Iris pigment epithelial cell (primary cell): ENCODE results near the gene C2orf92.
"Not testable (repeated sequence)": the region's sequence is repeated elsewhere in the genome, so short reads cannot be mapped to it uniquely, and the experiment has no call there.

Experiments used
- DNase-seq: peaks from one replicate; pipeline ENCODE4 v3.0.0-alpha.2; 2011; ENCODE audit warnings: low read depth

The C2orf92 gene

DNA sequence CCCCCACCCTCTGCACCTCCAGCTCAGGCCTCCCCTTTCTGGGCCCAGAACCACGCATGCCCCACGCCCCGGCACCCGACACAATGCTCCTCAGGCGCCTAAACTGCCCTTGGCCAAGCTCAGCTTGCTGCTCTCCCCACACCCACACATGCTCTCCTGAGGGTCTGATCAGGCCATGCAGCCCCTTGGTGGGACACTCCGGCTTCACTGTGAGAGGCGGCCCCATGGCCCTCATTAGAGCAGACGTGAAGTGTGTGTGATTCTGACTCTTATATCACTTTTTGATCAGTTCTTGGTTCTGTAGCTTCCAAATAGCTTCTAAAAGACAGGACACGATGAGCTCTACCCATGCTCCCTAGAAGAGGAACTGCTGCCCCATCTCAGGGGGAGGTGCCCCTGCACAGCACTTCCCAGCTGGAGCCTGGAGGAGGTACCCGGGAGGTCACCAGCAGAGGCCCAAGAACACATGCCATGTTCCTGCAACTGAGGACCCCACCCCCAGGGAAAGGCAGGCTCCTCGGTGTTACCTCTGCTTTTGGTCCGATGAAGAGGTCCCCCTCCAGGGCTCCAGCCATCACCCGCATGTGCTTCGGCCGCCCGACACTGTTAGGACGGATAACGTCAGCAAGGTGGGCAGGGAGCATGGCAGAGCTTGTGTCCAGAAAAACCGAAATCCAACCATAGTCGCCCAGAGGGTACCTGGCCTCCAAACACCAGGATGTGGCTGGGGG, 9.3 kb upstream of the C2orf92 start:
- DNase-seq, result no peak

DNA sequence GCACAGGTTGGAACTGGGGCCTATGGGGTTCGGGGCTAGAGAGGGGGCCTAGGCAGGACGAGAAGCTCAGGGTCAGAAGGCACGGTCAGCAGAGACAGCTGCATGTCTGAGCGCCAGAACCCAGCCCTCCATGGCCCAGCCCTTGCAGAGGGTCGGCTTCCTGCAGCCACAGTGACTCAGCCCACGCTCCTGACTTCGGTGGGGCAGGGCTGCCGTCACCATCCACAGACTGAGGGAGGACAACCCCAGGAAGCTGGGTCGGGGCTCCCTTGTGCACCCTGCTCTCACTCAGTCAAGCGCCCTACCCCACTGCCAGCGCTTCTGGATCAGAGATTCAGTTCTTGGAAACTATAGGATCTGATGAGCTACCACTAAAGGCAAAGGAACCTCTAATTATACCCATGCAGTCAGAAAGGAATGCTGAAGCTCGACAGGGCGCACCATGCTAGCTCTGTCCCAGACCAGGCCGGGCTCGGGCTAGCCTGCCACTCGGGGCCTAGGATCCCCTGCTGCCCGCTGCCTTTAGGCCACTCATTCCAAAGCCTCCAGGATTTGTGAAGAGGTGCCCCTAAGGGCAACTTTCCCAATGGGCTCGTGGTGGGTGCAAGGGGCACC, 8.6 kb upstream of the C2orf92 start:
- peak; percentile 60 for DNase-seq

DNA sequence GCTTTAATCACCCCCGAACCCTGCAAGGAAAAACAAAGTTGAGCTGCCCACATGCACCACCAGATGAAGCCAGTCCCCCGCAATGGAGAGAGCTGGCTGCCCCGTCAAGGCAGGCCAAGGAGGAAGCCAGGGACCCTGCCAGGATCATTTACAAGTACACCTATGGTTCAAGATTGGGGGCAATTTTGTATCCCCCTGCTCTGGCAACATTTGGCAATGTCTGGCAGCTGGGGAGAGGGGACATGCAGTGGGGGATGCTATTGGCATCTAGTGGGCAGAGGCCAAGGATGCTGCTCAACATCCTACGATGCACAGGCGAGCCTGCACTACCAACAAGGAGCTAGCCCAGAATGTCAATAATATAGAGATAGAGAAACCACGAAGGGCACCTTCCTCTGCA, 7.6 kb upstream of the C2orf92 start:
- no peak for DNase-seq

DNA sequence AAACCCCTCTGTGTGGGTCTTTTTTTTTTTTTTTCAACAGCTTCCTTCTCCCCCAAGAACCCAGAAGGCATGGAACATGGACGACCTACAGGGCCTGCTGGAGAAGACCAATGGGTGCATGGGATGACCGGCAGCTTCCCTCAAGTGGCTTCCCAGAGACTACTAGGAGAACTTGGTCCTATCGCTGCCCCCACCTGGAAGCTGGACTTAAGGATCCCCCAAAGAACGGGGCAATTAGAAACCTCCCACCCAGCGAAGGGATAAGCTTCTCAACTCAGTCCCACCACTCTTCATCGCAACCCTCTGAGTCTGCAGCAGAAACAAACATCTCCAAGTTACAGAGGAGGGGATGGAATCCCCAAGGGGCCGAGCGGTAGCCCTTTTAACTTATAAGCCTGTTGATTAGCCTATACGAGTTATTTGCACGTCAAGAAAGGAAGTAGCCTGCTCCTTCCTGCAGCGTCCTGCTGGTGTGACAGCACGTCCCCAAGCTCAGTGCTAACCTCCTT, 7.1 kb upstream of the C2orf92 start:
- DNase-seq, result no peak

- peak; percentile 85 for DNase-seq
These were observed 6.5 kb upstream of the C2orf92 start for GRCh38 chr2:97662895-97663625.

DNA sequence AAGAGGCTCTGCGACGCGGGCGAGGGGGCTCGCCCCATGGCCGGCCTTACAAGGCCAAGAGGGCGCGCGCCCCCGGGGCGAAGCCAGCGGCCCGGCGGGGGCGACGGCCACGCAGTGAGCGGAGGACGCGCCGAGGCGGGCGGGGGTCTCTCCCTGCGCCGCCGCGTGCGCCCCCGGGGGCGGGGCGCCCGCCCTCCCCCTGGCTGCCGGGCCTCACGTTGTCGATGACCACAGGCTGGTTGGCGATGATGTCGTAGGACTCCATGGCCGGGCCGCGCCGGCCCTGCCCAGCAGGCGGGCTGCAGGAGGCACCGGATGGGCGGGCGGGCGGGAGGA, 5.9 kb upstream of the C2orf92 start:
- no peak for DNase-seq

DNA sequence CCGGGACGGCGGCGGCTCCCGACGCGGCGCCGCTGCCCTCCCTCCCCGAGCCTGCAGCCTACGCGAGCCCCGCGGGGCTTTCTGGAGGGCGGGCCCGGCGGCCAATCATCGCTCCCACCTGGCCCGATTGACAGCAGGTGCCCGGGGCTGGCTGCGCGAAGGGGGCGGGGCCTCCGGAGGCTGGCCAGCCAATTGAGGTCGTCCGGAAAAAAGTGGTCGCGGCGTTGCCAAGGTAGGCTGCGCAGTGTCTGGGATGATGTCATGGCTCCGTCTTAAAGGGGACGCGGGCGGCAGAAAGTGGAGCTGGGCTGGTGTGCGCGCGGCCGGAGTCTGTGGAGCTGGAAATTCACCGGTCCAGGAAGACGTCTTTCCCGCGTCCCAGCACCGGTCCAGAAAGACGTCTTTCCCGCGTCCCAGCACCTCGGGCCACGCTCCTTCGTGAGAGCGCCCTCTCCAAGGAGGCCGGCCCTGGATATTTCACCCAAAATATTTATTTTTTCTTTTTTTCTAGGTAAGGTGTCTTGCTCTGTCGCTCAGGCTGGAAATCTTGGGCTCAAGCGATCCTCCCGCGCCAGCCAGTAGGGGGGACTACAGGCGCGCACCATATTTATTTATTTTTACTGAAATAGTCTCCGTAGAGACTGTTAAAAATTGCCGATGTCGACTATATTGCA, 5.4 kb upstream of the C2orf92 start, which contains the start of gene ACTR1B:
ACTR1B (minus strand) TSS at position 83 of the 674 bp plus-strand sequence. CDS start 154 bp downstream, outside the sequence.
- peak; percentile 99 for DNase-seq

DNA sequence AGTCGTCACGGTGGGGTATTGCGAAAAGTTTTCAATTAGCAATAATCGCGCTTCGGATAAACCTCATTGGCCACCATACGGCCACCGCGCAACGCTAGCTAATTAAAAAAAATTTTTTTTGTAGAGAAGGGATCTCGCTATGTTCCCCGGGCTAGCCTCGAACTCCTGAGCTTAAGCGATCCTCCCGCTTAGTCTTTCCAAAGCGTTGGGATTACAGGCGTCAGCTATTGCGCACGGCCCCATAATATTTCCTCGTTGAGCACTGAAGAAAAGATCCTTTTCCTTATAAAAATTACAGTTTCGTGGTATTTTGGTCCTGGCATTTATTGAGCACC, 4.9 kb upstream of the C2orf92 start:
- peak; percentile 12 for DNase-seq

DNA sequence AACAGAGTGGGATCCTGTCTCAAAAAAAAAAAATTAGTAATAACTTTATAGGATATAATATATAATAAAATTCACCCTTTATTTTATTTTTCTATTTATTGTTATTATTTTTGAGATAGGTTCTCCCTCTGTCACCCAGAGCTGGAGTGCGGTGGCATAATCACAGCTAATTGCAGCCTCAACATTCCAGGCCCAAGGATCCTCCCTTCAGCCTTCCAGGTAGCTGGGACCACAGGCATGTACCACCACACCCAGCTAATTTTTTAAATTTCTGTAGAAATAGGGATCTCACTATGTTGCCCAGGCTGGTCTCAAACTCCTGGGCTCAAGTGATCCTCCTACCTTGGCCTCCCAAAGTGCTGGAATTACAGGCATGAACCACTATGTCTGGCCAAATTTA, 958 bp downstream of the C2orf92 start:
- no peak for DNase-seq

DNA sequence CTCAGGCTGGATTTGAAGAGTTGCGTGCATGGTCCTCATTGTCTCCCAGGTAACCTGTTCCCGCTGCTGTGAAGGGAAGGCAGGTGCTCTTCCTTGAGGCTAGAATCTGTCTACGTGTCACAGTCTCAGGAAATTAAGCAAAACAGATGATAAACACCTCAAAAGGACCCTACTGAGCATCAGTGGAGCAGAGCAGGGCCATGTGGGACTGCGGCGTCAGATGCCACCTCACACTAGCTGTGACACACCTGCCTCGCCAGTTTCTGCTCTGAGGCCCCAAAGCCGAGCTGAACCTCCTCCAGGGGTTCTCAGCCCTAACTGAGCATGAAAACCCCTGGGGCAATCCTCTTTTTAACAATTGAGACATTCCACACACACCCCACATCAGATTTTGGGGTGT, 2.0 kb downstream of the C2orf92 start:
- DNase-seq, result no peak

GRCh38 chr2:97672606-97673140, 3.2 kb downstream of the C2orf92 start:
- peak; percentile 42 for DNase-seq

DNA sequence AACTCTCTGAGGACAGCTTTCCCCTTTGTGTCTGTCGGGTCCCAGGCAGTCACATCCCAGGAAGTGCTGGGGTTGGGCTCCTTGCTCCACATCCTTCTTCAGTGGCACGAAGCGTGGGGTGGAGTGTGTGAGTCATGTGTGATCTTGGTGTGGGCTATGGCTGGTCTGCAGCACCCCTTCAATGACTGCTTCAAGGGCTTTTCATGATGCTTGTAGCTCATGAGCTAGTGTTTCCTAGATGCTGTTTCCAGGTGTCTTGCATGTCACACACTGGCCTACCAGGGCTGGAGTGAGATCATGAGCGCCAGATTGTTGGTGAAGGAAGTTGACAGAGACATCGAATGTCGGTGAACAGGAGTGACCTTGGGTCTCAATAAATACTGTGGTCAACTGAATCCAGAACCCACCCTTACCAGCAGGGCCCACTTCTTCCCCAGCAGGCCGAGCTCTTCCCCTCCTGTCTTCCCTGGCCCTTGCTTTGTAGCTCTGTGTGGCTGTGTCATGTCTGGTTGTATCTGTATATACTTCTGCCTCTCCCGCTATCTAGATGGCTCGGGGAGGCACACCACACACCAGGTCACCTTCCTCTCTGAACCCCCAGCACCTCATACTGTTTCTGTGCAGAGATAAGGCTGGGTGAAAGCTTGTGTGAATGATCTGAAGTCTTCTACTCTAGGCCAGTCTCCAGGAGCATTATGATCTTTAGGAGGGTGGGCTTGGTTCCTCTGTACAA, 3.8 kb downstream of the C2orf92 start:
- DNase-seq, result peak; percentile 31

GRCh38 chr2:97673915-97674283, 4.4 kb downstream of the C2orf92 start:
- no peak for DNase-seq

DNA sequence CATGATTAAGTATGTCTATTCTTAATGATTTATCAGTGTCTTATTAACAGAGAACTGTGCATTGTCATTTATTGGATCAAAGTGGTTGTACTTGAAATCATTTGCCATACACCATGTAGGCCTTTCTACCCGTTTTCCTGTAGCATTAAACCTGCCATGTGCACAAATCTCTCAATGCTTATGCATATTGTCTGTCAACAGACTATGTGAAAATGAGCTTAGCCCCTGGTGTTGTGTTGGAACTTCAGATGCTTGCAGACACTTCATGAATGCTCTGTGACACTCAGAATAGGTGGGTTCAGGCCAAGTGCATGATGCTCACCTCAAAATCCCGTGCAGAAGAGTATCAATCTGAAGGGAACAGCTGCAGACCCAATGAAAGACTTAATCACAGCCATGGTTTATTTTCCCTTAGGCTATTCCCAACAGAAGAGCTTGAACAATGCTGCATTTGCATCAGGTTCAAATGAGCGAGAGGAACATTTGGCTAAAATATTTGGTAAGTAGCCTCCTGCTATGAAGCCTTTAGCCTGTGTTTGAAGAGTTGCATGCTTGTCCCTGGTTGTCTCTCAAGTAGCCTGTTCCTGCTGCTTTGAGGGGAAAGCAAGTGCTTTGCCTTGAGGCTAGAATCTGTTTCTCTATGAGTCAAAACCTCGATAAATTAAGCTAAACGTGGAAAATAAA, 6.1 kb downstream of the C2orf92 start:
- no peak for DNase-seq

DNA sequence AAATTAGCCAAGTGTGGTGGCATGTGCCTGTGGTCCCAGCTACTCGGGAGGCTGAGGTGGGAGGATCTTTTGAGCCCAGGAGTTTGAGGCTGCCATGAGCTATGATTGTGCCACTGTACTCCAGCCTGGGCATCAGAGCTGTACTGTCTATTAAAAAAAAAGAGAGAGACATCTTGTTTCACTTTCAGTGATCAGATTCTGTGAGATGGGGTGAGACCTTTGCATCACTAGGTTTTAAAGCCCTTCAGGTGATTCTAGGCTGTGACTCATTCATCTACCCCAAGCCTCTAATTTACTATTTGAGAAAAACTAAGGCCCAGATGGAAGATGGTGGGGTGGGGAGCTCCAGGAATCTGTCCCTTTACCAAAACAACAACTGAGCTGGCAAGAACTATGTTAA, 7.1 kb downstream of the C2orf92 start:
- DNase-seq, result no peak

DNA sequence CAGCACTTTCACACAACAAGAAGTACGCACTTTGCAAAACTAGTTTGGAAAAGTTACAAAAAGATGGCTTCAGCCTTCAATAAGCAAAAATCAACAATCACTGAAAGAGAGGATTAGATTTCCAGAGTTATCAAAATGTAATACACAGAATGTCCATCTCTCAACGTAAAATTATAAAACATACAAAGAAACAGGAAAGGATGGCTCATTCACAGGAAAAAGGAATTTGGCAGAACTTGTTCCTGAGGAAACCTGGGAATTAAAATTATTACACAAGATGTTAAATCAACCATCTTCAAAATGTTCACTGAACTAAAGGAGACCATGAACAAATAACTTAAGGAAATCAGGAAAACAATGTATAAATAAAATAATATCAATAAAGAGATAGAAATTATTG, 8.0 kb downstream of the C2orf92 start:
- no peak for DNase-seq

- DNase-seq, result no peak
These were observed 8.8 kb downstream of the C2orf92 start for GRCh38 chr2:97678298-97678697.

DNA sequence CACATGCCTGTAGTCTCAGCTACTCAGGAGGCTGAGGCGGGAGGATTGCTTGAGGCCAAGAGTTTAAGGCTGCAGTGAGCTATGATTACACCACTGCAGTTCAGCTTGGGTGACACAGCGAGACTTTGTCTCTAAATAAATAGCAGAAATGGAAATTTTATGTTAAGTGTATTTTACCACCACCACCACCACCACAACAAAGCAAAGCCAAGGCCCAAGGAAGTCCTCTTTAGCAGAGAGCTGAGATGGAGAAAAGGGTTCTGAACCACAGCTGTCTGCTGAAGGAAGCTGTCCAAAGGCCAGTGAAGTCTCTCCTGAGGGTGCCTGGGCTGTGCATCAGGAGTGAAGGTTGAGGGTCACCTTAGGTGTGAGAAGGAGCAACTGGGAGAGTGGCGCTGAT, 17.7 kb downstream of the C2orf92 start:
- not testable (repeated sequence) for DNase-seq

DNA sequence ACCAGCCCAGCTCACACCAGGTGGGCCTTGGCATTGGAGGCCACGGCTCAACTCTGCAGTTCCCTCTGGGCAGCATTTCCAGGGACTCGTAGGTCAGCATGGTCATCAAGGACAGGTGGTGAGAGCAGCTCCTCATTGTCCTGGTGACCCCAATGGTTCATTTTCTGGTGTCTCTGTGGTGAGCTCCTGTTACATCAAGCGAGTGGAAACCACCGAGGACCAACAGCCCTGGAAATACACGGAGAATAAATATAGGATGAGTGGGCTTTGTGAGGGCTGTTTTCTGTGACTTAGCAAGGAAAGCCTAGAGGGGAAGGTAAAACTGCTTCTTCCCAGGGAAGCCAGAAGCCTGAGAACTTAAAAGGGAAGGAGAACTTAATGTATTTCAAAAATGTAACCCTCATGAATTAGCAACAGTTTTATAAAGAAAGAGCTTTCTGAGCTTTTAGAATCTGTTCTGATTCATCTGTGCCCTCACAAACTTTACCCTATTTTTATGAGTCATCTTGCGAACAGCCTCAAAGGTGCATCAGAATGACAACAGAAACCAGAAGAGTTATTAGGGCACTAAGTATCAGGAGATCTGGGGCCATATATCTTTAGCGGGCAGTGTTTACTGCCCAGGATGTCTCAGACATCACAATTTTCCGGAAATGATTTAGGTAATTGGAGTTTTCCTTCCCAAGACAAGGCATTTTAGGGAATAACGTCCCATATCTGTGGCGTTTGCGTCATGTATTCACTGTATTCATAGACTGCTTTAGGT, 18.7 kb downstream of the C2orf92 start:
- DNase-seq, result peak; percentile 16

DNA sequence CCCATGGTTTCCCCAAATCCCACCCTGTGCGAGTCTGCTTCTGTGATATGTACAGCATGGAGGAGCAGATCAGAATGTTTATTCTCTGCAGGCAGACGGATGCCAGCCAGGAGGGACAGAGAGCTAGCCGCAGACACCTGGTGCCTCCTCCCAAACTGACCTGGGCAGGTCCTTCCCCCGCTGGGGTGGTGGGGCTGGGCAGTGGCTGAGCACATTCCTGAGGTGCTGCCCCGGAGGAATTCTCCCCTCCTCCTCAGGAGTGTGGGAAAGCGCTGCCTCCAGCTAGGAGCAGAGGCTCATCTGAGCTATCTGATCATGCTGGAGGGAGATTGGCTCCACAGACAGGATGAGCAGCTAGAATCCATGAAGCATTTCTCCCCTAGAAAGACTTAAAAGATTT, 21.7 kb downstream of the C2orf92 start:
- no peak for DNase-seq
